Peyer's patch (tissue), 4 donors: Measurements from ENCODE around the gene HBG2.

Source experiments
- POLR2A ChIP-seq, 2 donors: fragments of 450-650 bp; IDR thresholded peaks; one replicate each; pipeline ENCODE4 v1.5.1; 2017; ENCODE audit warnings: antibody characterized with exemption in 2 of 2, mild to moderate bottlenecking in 2 of 2, moderate library complexity in 2 of 2
- TF ChIP-seq, protein P1 (sequence below), 6 experiments: fragments of 450-650 bp in 4 of 6; fragments of 200-600 bp in 2 of 6; sonication (generic) in 1 of 6; IDR thresholded peaks; one replicate each; pipeline ENCODE4 v1.5.1; 2017 to 2019; ENCODE audit warnings: antibody characterized with exemption in 6 of 6, mild to moderate bottlenecking in 3 of 6, moderate library complexity in 1 of 6

DNA sequence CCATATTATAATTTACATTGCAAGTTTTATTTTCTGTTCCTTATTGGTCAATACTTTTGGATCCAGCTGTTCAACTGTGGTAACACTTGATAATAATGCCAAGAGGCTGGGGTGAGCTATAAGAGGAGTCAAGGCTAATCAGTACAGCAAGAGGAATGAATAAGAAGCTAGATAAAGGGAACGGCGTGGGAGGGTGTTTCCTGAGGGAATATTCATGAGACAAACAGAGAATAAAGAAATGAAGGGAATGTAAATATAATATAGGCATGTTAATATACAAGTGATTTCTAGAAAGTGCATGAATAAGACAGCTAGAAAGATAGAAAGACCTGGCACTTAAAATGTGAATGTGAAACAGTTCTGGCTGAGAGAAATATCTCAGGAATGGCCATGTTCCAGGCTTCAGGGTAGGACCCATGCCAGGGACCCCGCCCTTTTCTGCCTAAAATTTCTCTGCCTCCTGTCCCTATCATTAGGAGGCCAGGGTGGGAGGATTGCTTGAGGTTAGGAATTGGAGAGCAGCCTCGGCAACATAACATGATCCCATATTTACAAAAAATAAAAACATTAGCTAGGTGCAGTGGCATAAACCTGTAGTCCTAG, 43.2 kb upstream of the HBG2 start:
- TF ChIP-seq, protein P1, sequence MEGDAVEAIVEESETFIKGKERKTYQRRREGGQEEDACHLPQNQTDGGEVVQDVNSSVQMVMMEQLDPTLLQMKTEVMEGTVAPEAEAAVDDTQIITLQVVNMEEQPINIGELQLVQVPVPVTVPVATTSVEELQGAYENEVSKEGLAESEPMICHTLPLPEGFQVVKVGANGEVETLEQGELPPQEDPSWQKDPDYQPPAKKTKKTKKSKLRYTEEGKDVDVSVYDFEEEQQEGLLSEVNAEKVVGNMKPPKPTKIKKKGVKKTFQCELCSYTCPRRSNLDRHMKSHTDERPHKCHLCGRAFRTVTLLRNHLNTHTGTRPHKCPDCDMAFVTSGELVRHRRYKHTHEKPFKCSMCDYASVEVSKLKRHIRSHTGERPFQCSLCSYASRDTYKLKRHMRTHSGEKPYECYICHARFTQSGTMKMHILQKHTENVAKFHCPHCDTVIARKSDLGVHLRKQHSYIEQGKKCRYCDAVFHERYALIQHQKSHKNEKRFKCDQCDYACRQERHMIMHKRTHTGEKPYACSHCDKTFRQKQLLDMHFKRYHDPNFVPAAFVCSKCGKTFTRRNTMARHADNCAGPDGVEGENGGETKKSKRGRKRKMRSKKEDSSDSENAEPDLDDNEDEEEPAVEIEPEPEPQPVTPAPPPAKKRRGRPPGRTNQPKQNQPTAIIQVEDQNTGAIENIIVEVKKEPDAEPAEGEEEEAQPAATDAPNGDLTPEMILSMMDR (IDR thresholded peaks at IDR 0.05) = no peak
- TF ChIP-seq POLR2A (IDR thresholded peaks at IDR 0.05) = no peak
